22Rv1 (cell line): ENCODE results near the gene RIC8A.

Source experiments
- CTCF ChIP-seq: fragments of 450-650 bp; IDR thresholded peaks from 2 replicates; pipeline ENCODE4 v1.5.1; 2017; ENCODE audit warnings: mild to moderate bottlenecking
- ZFX ChIP-seq: fragments of 450-650 bp; IDR thresholded peaks from 2 replicates; pipeline ENCODE4 v1.6.1; 2017; ENCODE audit warnings: antibody characterized with exemption, borderline replicate concordance

DNA sequence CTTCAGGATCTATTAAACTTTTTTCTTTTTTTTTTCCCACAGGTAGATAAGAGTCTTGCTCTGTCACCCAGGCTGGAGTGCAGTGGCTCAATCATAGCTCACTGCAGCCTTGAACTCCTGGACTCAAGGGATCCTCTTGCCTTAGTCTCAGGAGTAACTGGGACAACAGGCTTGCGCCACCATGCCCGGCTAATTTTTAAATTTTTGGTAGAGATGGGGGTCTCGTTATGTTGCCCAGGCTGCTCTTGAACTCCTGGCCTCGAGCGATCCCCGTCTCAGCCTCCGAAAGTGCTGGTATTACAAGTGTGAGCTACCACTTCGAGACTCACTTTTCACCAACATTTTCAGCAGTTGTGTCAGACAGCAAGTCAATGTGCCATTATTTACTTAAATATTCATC, 27.7 kb downstream of the RIC8A start:
- TF ChIP-seq CTCF (no peak), ZFX (no peak)
